K562 (cell line): ENCODE data around the gene TRANK1. TPM values are rescaled to one million over a fixed set of nuclear protein-coding genes. Genes with fewer than 3 reads are reported as not detected.
A peak's percentile ranks its signal among the peaks of the same experiment; 100 is the strongest.

Source experiments
- ATAC-seq: fragments of 200-7000 bp; cut with Tn5 transposase; 3 replicates; pipeline ENCODE4 v1.9.1; 2020; ENCODE audit warnings: moderate library complexity
- BruUV-seq: library from RNA; stranded (reverse); fragments of 400-500 nt; replicated peaks from 2 replicates; lab custom pipeline; 2021; lab: Mats Ljungman, UMichigan
- CTCF ChIA-PET: fragments of 300-600 bp; formaldehyde crosslinking; extraction: SDS; loops from one replicate; lab custom pipeline; 2021; ENCODE audit warnings: low intra/inter-chr PET ratio; lab: Yijun Ruan, JAX
- POLR2A ChIA-PET: fragments of 300-600, 350-650 bp; sonication (Branson Sonifier 250); formaldehyde crosslinking; extraction: SDS; loops from one replicate; lab custom pipeline; 2021; ENCODE audit warnings: antibody characterized with exemption, inconsistent platforms; lab: Yijun Ruan, JAX
- DNase-seq, 4 experiments: peaks; one replicate each; pipeline versions ENCODE4 v3.0.0 to v3.0.0-alpha.2; 2011 to 2018; ENCODE audit warnings: low spot score in 3 of 4, mixed read lengths in 3 of 4; ENCODE audit errors: extremely low read depth in 1 of 4
- FAIRE-seq: peaks from 2 replicates; lab custom pipeline; 2011; peaks lifted over from hg19 to GRCh38; lab: Jason Lieb, UNC
- H2AFZ ChIP-seq: 2 replicates; pipeline ENCODE4 v1.6.0; 2011; ENCODE audit warnings: low read depth, low read length, control low read depth, inconsistent platforms
- H3K27ac ChIP-seq: fragments of 200-600 bp; 3 replicates; pipeline ENCODE4 v1.8.0; 2011; ENCODE audit warnings: low read depth, mild to moderate bottlenecking, control low read depth, inconsistent platforms, low read length, moderate library complexity, mixed read lengths; ENCODE audit errors: extremely low read depth
- H3K27me3 ChIP-seq, 2 experiments: fragments of 300-600 bp in 1 of 2; 2 replicates in 1 of 2; 3 replicates in 1 of 2; pipeline versions ENCODE4 v1.6.0 to v1.8.0; 2011; ENCODE audit warnings: inconsistent platforms in 2 of 2, low read length in 2 of 2, mild to moderate bottlenecking in 1 of 2, mixed read lengths in 1 of 2, moderate library complexity in 1 of 2; ENCODE audit not compliant: control insufficient read depth in 2 of 2, insufficient read depth in 2 of 2
- H3K36me3 ChIP-seq: fragments of 300-600 bp; 3 replicates; pipeline ENCODE4 v1.8.0; 2011; ENCODE audit warnings: mild to moderate bottlenecking, low read length, inconsistent platforms; ENCODE audit not compliant: control insufficient read depth, insufficient read depth
- H3K4me1 ChIP-seq, 2 experiments: fragments of 200-600 bp in 1 of 2; replicated peaks in 1 of 2; 2 replicates in 1 of 2; 3 replicates in 1 of 2; pipeline versions ENCODE4 v1.5.1 to v1.8.0; 2011; ENCODE audit warnings: inconsistent platforms in 2 of 2, low read length in 2 of 2, mild to moderate bottlenecking in 1 of 2, mixed read lengths in 1 of 2, moderate library complexity in 1 of 2; ENCODE audit not compliant: control insufficient read depth in 2 of 2, insufficient read depth in 2 of 2
- H3K4me2 ChIP-seq: 2 replicates; pipeline ENCODE4 v1.6.1; 2011; ENCODE audit warnings: low read length, control low read depth, inconsistent platforms, mixed read lengths; ENCODE audit not compliant: insufficient read depth
- H3K4me3 ChIP-seq: fragments of 200-600 bp; sonication (generic), shearing (Covaris generic); 2 replicates; pipeline ENCODE4 v1.5.1; 2016; ENCODE audit warnings: control low read depth, inconsistent platforms
- H3K79me2 ChIP-seq: fragments of 200-600 bp; 3 replicates; pipeline ENCODE4 v1.8.0; 2011; ENCODE audit warnings: low read length, inconsistent platforms; ENCODE audit not compliant: control insufficient read depth, insufficient read depth
- H3K9ac ChIP-seq, 2 experiments: 2 replicates each; pipeline versions ENCODE4 v1.6.0 to v1.6.1; 2011; ENCODE audit warnings: low read depth in 2 of 2, low read length in 2 of 2, control low read depth in 1 of 2, inconsistent platforms in 1 of 2, mild to moderate bottlenecking in 1 of 2, mixed read lengths in 1 of 2; ENCODE audit not compliant: insufficient read depth in 1 of 2
- H3K9me1 ChIP-seq: one replicate; pipeline ENCODE4 v1.6.0; 2011; ENCODE audit warnings: inconsistent platforms, mild to moderate bottlenecking, low read length, moderate library complexity; ENCODE audit not compliant: control insufficient read depth, insufficient read depth
- H3K9me3 ChIP-seq: replicated peaks from 2 replicates; pipeline ENCODE4 v1.5.1; 2011; ENCODE audit warnings: low read depth, low read length, inconsistent platforms; ENCODE audit not compliant: control insufficient read depth, insufficient read depth
- H4K20me1 ChIP-seq: replicated peaks from 2 replicates; pipeline ENCODE4 v1.6.1; 2011; ENCODE audit warnings: low read length, inconsistent platforms, mixed read lengths; ENCODE audit not compliant: control insufficient read depth, insufficient read depth
- ELF4 ChIP-seq: fragments of 450-650 bp; formaldehyde crosslinking; IDR thresholded peaks from 2 replicates; pipeline ENCODE4 v1.4.0; 2022; ENCODE audit warnings: missing genetic modification characterization
- HDAC2 ChIP-seq: fragments of 450-650 bp; IDR thresholded peaks from 2 replicates; pipeline ENCODE4 v1.6.1; 2016; ENCODE audit warnings: mild to moderate bottlenecking
- PKNOX1 ChIP-seq: fragments of 450-650 bp; IDR thresholded peaks from 2 replicates; pipeline ENCODE4 v1.6.1; 2016
- TAF9B ChIP-seq: fragments of 450-650 bp; IDR thresholded peaks from 2 replicates; pipeline ENCODE4 v1.6.1; 2018; ENCODE audit warnings: mild to moderate bottlenecking; ENCODE audit not compliant: partially characterized antibody
- TFAP4 ChIP-seq: sonication (generic); formaldehyde crosslinking; IDR thresholded peaks from 2 replicates; pipeline ENCODE4 v1.8.0; 2022; ENCODE audit warnings: missing genetic modification reagents, mild to moderate bottlenecking, moderate library complexity, borderline replicate concordance
- ZNF253 ChIP-seq: fragments of 250-450 bp; sonication (Bioruptor Pico); conservative IDR thresholded peaks from 2 replicates; pipeline ENCODE4 v1.6.1; 2021; ENCODE audit warnings: mild to moderate bottlenecking
- WGBS: fragments of 100-300 bp; shearing (Covaris generic); methylation state at CpG from one replicate; pipeline ENCODE4 v1.1.6; 2016; ENCODE audit warnings: low coverage, mixed read lengths; ENCODE audit not compliant: insufficient coverage; ENCODE audit errors: missing lambda C conversion rate; 5-methylcytosine and 5-hydroxymethylcytosine counted together
- in situ Hi-C: fragments of 300-500 bp; cut with MboI; formaldehyde crosslinking; loops from 4 replicates; pipeline ENCODE4 v1.15.0; 2018; ENCODE audit warnings: inconsistent platforms, mixed read lengths
- intact Hi-C: fragments of 100-400 bp; cut with micrococcal nuclease; formaldehyde crosslinking; loops from 2 replicates; pipeline ENCODE4 v1.14.2; 2022
- polyA plus RNA-seq, 8 experiments: library from polyadenylated mRNA; depleted of rRNA in 4 of 8; stranded (reverse) in 5 of 8; unstranded in 3 of 8; fragments of >200 nt; fragmentation: Nextera tagmentation in 2 of 8; fragmentation: Illumina TruSeq in 1 of 8; extraction: Ambion mirVana in 2 of 8; extraction: Trizol in 1 of 8; gene quantifications; 2 replicates each; pipeline versions ENCODE4 v1.2.1 to v1.2.3, GENCODE V29; 2011 to 2014; ENCODE audit warnings: inconsistent platforms in 1 of 8, missing spikeins in 1 of 8
- total RNA-seq, 7 experiments: library from RNA; depleted of rRNA in 6 of 7; stranded (reverse); fragments of >200 nt in 6 of 7; fragmentation: Illumina TruSeq in 2 of 7; extraction: Trizol in 2 of 7; gene quantifications; 2 replicates each; pipeline versions ENCODE4 v1.2.1 to v1.2.3, GENCODE V29; 2011 to 2021; ENCODE audit warnings: low replicate concordance in 1 of 7

The TRANK1 gene
- total and polyA plus RNA-seq, 9 of the 15 experiments (the other 6 are each of a cell fraction or from before 2014, with no cell fraction given), result 0.41 to 5.3 (median 2.1) TPM

GRCh38 chr3:36919439-36920160, 25.3 kb downstream of the TRANK1 start:
- H2AFZ ChIP-seq, result no peak overlapping the region
- no peak overlapping the region for H3K4me2 ChIP-seq
- H3K27ac ChIP-seq, result no peak overlapping the region
- CTCF ChIA-PET, result no interaction called here
- H3K9me1 ChIP-seq, result no peaks in the 10 kb centered on the region
- BruUV-seq, result no TSS peak
- WGBS, result 71% methylated on average over 4 of the region's 4 CpGs
- no peak for DNase-seq
- TF ChIP-seq TAF9B (no peak), ZNF253 (CRISPR knock-in tag) (no peak), ELF4 (CRISPR knock-in tag) (no peak), HDAC2 (no peak), PKNOX1 (0 out of 2 replicates have a peak, but pooled peaks have one; percentile 24), TFAP4 (no peak)
- H3K4me1 ChIP-seq, result peaks cover 13 to 18% of the 10 kb centered on the region in 2 experiments
- H3K4me3 ChIP-seq, result no peak overlapping the region
- no peak for FAIRE-seq
- no peaks in the 10 kb centered on the region for H3K36me3 ChIP-seq
- H3K9ac ChIP-seq, result no peak overlapping the region
- no peak for ATAC-seq
- H4K20me1 ChIP-seq, result no peaks in the 10 kb centered on the region
- peaks cover 21% of the 10 kb centered on the region for H3K9me3 ChIP-seq
- no peaks in the 10 kb centered on the region for H3K27me3 ChIP-seq
- POLR2A ChIA-PET, result interaction anchor here (0.6 kb wide), 1 partner anchor 184 kb away, joined by 3 read pairs; no protein-coding TSS in a partner anchor
- in situ Hi-C loops, result no loop called here
- intact Hi-C loops, result no loop called here
- no peaks in the 10 kb centered on the region for H3K79me2 ChIP-seq
